GM18861 (cell line): Measurements from ENCODE around the gene ARHGDIB.

Source experiments
- ATAC-seq: cut with Tn5 transposase; IDR thresholded peaks from one replicate; pipeline ENCODE4 v1.9.1; 2021; ENCODE audit not compliant: unreplicated experiment

The ARHGDIB gene

GRCh38 chr12:14957551-14958168, 3.7 kb downstream of the ARHGDIB start:
- no peak for ATAC-seq

- ATAC-seq: no peak
Measured at GRCh38 chr12:14956905-14957304, 4.5 kb downstream of the ARHGDIB start.

DNA sequence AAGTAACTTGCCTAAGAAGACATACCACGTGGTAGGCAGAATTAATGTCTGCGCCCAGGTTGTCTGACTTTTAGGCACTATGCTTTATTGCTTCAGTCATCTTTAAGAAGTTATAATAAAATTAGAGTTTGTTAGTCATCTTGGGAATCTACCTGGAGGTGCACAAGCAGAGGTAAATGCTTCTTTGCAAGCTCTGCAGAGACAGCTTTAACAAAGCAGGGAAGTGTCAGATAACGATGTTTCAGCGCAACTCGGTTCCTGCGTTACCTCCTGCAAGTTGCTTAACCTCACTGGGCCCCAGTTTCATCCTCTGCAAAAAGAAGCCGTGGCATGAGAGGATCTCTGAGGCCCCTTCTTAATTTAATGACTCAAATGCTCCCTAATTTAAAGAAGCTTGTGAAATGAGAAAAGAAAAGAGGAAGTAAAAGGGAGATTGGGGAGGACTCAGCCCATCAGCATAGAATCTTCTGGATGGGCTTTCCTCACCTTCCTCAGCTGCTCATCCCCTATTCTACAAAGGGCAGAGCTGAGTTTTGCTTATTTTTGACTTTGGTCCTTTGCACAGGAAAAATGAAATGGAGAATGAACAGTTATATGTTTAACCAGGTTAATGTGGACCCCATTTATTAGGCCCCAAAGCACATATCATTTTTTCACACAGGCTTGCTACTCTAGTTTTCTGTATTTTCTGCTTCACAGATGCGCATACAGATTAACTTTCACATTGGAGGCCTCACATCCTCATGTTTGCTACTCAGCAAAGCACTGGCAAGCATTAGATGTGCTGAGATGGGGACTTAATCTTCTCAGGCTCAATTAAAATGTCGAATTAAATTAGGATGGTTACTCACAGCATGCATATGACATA, 5.1 kb downstream of the ARHGDIB start:
- ATAC-seq: peak; percentile 28

DNA sequence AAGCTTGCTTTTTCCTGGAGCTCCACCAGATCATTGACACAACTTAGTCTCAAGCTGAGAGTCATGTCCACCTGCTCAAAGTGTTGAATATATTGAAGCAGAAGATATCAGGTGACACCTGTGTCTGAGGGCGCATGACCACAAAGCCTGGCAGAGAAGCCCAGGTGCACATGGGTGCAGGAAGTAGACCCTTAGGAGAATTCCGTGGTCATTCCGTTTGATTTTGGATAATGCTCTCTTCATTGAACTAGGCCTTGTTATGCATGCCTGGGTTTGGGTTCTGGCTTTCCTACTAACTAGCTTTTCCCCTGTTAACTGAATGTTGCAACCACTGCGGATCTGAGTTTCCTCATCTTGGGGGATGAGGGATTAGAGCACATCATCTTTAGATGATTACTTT, 7.1 kb downstream of the ARHGDIB start:
- ATAC-seq: no peak

DNA sequence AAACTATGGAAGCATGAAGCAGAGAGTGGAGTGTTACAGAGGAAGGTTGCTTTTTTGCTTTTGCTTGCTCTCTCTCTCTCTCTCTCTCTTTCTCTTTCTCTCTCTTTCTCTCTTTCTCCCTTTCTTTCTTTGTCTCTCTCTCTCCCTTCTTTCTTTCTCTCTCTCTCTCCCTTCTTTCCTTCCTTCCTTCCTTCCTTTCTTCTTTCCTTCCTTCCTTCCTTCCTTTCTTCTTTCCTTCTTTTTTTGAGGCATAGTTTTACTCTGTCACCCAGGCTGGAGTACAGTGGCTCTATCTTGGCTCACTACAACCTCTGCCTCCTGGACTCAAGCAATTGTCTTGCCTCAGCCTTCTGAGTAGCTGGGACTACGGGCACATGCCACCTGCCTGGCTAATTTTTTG, 7.6 kb downstream of the ARHGDIB start:
- ATAC-seq: no peak

GRCh38 chr12:14952299-14952921, 9.0 kb downstream of the ARHGDIB start:
- peak; percentile 60 for ATAC-seq

DNA sequence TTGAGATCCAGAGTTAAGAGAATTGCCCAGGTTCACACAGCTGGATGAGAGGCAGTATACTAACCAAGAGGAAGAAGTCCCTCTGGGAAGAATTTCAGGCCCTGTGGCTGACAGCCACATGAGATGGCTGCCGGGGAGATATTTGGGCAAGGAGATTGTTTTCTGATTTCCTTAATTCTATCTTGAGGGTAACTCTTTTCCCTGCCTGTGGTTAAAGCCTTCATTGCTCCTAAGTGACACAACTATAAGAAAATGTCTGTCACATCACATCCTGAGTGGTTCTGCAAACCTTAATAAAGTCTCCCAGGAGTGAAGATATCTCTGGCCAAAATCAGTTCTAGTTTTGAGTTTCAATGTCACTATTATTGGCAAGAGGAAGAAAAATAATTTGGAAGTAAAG, 9.6 kb downstream of the ARHGDIB start:
- no peak for ATAC-seq

DNA sequence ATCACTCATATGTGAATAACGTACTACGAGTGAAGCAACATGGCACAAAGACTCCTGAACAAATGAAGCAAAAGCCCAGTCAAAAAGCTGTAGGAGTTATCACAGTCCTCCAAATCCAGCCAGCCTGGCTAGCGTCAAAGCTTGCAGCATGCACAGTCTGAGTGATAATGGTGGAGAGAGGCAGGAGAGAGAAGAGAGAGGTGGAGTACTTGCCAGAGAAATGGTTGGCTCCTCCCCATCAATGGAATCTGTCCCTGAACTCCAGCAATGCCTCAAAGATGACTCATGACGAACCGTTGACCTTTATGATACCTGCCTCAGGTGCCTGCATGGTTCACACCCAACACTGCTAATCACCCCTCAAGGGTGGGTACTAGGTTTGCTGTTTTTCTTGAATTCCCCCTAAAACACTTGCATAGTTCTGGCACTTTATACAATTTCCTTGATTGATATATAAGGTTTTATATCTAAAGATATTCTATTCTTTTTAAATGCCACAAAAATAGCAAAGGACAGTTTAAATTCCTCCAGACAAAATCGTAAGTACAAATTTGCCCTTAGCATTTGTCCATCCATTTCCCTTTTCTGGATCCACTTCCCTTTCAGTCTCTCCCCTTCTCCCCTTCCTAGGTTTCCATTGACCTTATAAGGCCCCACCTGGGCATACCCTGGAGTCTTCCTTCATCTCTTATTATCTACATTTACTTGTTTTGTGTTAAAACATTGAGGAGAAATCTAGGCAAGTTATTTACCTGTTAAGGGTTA, 10.2 kb downstream of the ARHGDIB start:
- no peak for ATAC-seq

DNA sequence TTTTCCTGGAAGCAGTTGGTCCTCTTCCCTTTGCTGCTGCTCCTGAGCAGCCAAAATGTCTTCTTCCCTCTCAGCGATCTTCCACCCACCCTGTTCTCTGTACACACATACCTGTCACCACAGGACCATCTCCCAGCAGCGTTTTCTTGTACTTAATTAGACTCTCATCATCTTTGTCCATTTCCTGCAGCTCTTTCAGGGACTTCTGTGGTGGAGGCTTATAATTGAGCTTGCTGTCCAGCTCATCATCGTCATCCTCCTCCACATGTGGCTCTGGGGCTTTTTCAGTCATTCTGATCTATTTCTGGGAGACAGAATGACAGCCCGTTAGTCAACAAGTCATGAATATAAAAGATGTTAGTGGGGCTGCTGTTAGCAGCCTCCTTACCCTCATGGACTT, 11.0 kb downstream of the ARHGDIB start:
- ATAC-seq: no peak

DNA sequence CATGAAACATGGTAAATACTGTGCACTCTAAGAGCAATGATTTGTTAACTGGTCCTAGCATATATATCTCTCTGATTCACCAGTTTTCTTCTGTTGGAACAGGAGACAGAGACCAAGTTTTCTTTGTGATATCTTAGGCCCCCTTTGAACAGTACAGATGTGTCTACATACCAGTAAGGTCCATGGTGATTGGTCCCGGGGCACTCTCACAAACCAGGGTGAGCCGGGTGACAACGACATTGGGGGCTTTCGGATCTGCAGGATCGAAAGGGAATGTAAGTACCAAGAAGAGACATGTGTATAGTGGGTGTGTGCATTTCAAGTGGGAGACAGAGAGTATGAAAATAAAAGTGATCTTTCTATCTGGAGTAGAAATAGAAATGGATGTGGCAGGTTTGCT, 11.8 kb downstream of the ARHGDIB start:
- ATAC-seq: no peak

DNA sequence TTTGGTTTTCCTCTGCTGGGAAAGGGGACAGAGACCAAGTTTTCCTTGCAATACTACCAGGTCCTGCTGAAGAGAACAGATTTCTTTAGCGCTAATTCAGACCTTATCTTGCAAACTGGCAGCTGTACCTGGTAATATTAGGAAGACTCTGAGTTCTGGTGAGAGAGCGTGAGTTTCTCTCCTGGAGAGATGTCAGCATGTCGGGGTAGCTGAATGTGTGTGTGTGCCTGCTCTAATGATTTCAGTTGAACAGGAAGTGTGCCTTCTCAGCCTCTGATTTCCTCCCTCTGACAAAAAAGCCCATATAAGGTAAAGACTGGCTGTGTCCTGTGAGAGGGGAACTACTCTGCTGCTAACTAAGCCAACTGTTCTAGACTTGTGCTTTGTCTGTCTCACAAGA, 12.7 kb downstream of the ARHGDIB start:
- peak; percentile 90 for ATAC-seq

DNA sequence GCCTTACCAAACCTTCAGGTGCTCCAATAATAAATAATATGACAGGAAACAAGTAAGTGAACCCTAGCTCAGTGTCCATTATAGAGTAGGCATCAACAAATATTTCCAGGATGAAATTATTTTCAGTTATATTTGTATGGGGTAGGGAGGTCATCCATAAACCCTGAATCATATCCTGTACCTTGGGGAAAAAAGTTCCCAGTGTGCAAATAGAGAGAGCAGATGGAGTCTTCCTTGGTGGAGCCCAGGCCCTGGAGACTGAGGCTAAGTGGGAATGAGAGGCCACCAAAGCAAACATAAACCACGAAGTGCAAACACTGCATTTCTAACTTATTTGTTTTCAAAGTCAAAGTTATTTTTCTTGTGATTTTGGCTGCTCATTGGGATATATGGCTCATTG, 14.5 kb downstream of the ARHGDIB start:
- no peak for ATAC-seq

DNA sequence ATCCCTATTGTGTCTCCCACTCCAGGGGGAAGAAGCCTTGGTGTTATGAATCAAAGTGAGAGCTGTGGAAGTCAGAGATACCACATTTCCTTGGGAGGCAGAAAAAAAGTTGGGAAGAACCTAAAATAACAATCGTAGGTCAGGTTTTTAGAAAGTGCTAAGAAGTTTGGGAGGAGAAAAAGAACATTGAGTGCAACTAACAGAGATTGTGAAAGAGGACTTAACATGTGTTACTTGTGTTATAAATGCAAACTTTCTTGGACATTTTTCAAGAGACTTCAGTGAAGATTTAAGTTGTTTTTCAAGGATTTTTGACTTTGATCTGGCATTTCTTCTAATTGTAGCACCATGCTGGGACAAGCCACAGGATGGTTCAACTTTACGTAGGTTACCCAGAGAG, 15.2 kb downstream of the ARHGDIB start:
- ATAC-seq: no peak

DNA sequence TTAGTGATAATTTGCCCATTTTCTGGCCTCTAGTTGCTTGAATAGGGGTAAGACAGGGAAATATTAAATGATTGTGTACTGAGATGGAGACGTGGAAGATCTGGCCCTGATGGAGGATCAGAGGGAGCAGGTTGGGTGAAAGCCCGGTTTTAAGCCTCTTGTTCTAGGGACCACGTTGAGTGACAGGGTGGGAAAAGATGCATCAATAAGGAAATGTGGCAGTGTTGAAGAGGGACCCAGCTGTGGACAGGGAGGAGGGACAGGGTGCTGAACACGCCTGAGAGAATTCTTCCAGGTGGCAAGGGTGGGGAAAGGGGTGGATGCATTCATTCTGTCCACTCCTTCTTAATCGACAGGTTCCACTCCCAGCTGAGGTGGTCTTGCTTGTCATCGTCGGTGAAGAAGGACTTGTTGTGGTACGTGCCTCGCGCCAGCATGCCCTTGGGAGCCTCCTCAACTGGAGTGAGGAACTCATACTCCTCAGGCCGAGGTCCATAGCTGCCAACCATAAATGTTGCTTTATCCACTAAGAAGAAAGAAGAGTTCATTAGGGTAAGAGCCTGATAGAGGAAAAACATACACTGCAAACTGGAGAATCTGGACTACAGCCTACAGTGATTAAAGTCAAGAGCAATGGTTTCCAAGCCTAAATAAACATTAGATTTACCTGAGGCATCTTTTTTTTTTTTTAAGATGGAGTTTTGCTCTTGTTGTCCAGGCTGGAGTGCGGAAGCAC, 19.0 kb downstream of the ARHGDIB start:
- no peak for ATAC-seq

- no peak for ATAC-seq
Measured at GRCh38 chr12:14941369-14941768, 20.0 kb downstream of the ARHGDIB start.

- no peak for ATAC-seq
Measured at GRCh38 chr12:14938301-14938700, 23.1 kb downstream of the ARHGDIB start, which contains the start of gene ERP27. Gene ERP27, minus strand, starts transcription at chr12:14938537. Its CDS starts 29 bp downstream, at chr12:14938508.

DNA sequence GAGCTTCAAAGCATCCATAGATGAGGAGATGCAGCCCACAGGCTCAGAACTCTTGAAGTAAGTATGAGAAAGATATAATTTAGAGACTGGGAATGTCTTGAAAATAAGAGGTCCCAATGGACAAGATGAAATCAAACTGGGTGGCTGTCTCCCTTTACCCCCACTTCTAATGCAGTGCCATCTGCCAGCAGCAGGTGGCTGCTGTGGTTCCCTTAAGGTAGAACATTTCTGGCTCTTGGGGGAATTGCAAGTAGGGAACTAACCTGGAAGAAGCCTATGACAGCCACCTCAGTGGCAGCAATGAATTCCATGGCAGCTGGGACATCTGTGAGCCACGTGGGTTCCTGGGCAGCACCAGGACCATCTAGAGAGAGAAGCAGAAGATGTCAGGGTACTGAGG, 23.7 kb downstream of the ARHGDIB start:
- ATAC-seq: no peak

DNA sequence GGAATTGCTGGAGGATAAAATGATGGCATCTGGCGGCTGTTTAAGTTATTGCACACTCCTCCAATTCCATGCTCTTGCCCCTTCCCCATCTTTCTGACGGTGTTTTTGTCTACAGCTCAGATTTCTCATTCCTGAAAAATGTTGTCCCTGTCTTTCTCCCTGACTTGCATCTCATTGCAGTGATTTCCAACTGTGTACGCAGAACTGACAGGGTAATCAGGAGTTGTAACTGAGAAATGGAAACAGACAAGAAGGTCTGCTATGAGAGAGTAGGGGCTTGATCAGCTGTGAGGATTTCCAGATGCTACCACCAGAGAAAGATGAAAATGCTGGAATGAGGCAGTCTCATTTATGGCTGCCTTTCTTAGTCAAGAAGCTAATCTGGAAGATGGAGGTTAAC, 24.4 kb downstream of the ARHGDIB start:
- ATAC-seq: no peak

DNA sequence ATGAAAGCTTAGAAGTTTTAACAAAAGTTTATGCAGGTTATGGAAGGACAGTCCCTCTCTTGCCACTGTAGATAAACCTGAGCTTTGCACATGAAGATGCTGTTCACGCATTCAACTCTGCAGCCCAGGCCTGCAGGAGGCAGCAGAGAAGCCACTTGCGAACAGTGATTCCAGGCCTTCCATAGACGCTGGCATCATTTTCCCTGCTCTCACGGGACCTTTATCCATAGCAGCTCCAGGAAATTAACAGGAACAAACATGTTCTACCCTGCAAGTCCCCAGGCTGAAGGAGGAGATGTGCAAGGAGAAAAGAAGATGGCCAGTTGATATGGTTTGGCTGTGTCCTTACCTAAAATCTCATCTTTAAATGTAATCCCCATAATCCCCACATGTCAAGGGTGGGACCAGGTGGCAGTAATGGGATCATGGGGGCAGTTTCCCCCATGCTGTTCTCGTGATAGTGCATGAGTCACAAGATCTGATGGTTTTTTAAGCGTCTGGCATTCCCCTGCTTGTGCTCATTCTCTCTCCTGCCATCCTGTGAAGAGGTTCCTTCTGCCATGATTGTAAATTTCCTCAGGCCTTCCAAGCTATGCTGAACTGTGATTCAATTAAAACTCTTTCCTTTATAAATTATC, 25.1 kb downstream of the ARHGDIB start:
- ATAC-seq: no peak

- ATAC-seq: no peak
Measured at GRCh38 chr12:14935031-14935430, 26.4 kb downstream of the ARHGDIB start.
